Skeletal muscle satellite cell (primary cell): ENCODE data around the gene EME1.

Experiments used
- H3K27me3 ChIP-seq: 2 replicates; pipeline ENCODE4 v1.7.0; 2013; ENCODE audit warnings: low read length; ENCODE audit not compliant: control insufficient read depth, insufficient read depth
- H3K36me3 ChIP-seq: 2 replicates; pipeline ENCODE4 v1.7.0; 2013; ENCODE audit warnings: mild to moderate bottlenecking, control low read depth, low read length; ENCODE audit not compliant: insufficient read depth
- H3K4me1 ChIP-seq: 2 replicates; pipeline ENCODE4 v1.7.0; 2013; ENCODE audit warnings: low read length; ENCODE audit not compliant: control insufficient read depth, insufficient read depth
- H3K4me2 ChIP-seq: 2 replicates; pipeline ENCODE4 v1.7.0; 2013; ENCODE audit warnings: mild to moderate bottlenecking, low read length
- H3K4me3 ChIP-seq: 2 replicates; pipeline ENCODE4 v1.7.0; 2013; ENCODE audit warnings: low read length
- H3K9ac ChIP-seq: 2 replicates; pipeline ENCODE4 v1.7.0; 2013; ENCODE audit warnings: mild to moderate bottlenecking, low read depth, low read length, moderate library complexity
- H3K9me3 ChIP-seq: replicated peaks from 2 replicates; pipeline ENCODE4 v1.7.0; 2013; ENCODE audit warnings: mild to moderate bottlenecking, control low read depth, low read length

EME1 gene

GRCh38 chr17:50359998-50360461 lies 13.0 kb upstream of the EME1 start:
- H3K4me3 ChIP-seq = no peak overlapping the region
- no peak overlapping the region for H3K4me2 ChIP-seq
- H3K9me3 ChIP-seq = no peaks in the 10 kb centered on the region
- H3K27me3 ChIP-seq = no peaks in the 10 kb centered on the region
- H3K4me1 ChIP-seq = peaks cover 5% of the 10 kb centered on the region
- peaks cover 50% of the 10 kb centered on the region for H3K36me3 ChIP-seq
- no peak overlapping the region for H3K9ac ChIP-seq

DNA sequence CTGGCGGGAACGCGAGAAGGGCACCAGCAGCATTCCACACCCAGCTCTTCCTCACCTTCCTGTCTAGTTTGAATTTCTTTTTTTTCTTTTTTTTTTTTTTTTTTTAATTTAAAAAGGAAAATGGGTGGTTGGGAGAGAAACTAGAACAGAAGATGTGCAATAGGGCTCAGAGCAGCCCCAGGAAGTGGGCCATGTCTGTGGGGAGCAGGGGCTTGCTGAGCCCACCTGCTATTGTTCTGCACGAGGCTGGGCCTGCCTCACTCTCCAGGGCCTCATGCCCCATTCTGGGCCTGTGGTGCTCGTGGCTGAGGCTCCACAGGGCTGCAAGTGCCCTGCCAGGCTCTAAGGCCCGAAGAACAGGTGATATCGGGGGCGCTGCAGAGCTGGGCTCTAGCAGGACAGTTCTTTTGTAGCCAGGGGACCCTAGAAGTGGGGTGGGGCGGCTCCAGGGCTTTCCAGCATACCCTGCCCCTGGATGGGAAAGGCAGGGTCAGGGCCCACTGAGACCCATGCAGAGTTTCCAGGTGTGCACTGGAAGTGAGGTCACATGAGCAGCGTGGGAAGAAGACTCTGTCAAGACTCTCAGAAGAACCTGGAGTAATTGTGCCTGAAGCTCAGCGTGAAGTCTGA lies 12.4 kb upstream of the EME1 start:
- Histone ChIP-seq H3K4me3 (no peak overlapping the region), H3K36me3 (peaks cover 50% of the 10 kb centered on the region)

GRCh38 chr17:50361561-50362480 lies 11.2 kb upstream of the EME1 start:
- Histone ChIP-seq H3K9me3 (no peaks in the 10 kb centered on the region), H3K4me1 (peaks cover 5% of the 10 kb centered on the region), H3K27me3 (no peaks in the 10 kb centered on the region), H3K4me2 (no peak overlapping the region), H3K9ac (no peak overlapping the region), H3K36me3 (peaks cover 47% of the 10 kb centered on the region), H3K4me3 (no peak overlapping the region)

More for the DNA sequence above, 12.4 kb upstream of the EME1 start:
- no peaks in the 10 kb centered on the region for H3K27me3 ChIP-seq
- H3K9ac ChIP-seq = no peak overlapping the region
- peaks cover 5% of the 10 kb centered on the region for H3K4me1 ChIP-seq
- H3K9me3 ChIP-seq = no peaks in the 10 kb centered on the region
- H3K4me2 ChIP-seq = no peak overlapping the region

DNA sequence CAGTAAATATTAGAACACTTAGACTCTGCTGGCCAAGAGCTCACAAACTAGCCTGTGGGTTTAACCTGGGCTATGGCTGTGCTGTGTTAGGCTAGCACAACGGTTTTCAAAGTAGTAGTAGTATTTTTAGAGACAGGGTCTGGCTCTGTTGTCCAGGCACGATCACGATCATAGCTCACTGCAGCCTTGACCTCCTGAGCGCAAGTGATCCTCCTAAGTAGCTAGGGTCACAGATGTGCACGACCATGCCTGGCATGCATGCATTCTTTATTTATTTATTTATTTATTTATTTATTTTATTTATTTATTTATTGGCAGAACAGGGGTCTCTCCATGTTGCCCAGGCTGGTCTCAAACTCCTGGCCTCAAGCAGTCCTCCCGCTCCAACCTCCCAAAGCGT lies 10.4 kb upstream of the EME1 start:
- peaks cover 50% of the 10 kb centered on the region for H3K36me3 ChIP-seq
- H3K9me3 ChIP-seq = no peaks in the 10 kb centered on the region
- H3K4me2 ChIP-seq = no peak overlapping the region
- no peaks in the 10 kb centered on the region for H3K27me3 ChIP-seq
- H3K4me3 ChIP-seq = no peak overlapping the region
- H3K9ac ChIP-seq = no peak overlapping the region
- peaks cover 5% of the 10 kb centered on the region for H3K4me1 ChIP-seq

DNA sequence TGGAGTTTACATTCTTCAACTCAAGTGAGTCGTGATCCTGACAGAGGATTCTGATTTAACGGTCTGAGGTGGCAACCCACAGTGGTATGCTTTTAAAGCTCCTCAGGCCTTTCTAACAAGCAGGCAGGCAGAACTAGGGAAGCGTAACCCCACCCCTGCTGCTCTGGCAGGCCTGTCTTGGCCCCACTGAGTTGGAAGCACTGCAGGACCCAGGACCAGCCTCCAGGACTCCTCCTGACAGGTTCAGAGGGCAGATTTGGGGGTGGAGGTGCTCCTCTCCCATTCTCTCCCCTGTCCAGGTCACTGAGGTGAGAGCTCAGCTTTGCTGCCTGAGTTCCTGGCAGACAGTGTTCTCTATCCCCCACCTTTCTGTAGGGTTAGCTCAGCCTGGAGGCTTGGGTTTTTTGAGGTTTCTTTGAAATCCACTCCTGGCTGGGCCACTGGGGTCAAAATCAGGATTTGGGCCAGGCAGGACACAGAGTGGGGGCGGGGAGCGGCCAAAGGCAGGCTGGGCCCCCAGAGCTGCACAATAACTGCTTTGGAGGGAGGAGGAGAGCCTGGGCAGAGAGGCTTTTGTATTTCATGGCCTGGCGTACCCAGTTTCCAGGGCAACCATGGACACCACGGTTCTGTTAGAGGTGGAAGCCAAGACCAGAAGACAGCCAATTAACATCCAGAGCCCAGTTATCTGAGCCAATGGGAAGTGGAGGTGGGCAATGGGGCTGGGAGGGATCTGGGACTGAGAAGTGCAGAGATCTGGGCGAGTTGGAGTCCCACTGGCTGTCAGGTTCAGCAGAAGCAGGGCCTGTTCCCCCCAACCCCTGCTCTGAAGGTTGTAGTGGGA lies 9.6 kb upstream of the EME1 start:
- Histone ChIP-seq H3K36me3 (peaks cover 51% of the 10 kb centered on the region), H3K9ac (no peak overlapping the region), H3K9me3 (no peaks in the 10 kb centered on the region), H3K4me3 (no peak overlapping the region), H3K27me3 (no peaks in the 10 kb centered on the region), H3K4me1 (peaks cover 5% of the 10 kb centered on the region), H3K4me2 (no peak overlapping the region)

GRCh38 chr17:50364061-50364458 lies 9.0 kb upstream of the EME1 start:
- H3K9me3 ChIP-seq = no peaks in the 10 kb centered on the region

GRCh38 chr17:50364715-50365114 lies 8.3 kb upstream of the EME1 start:
- Histone ChIP-seq H3K9ac (no peak overlapping the region), H3K9me3 (no peaks in the 10 kb centered on the region), H3K4me1 (peaks cover 5% of the 10 kb centered on the region), H3K36me3 (peaks cover 51% of the 10 kb centered on the region), H3K27me3 (no peaks in the 10 kb centered on the region), H3K4me3 (no peak overlapping the region), H3K4me2 (no peak overlapping the region)

More at GRCh38 chr17:50364061-50364458, 9.0 kb upstream of the EME1 start:
- peaks cover 5% of the 10 kb centered on the region for H3K4me1 ChIP-seq
- H3K27me3 ChIP-seq = no peaks in the 10 kb centered on the region
- H3K4me2 ChIP-seq = no peak overlapping the region
- H3K9ac ChIP-seq = no peak overlapping the region
- no peak overlapping the region for H3K4me3 ChIP-seq
- peaks cover 51% of the 10 kb centered on the region for H3K36me3 ChIP-seq

DNA sequence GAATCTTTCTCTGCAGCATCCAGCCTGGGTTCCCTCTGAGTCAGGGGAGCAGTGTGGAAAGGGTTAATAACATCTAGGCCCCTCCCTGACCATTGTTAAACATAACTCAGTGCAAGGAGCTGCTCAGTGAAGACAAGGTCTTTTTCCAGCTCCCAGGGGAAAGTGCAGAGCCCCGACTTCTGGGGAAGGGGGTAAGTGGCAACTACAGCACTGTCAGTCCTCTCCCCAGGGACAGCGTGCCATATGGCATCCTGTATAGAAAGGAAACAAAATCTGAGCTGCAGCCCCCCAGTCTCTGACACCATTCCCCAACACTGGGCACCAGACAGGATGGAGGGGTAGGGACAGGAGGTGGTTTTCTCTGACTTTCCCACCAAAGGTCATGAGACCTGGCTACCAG lies 7.9 kb upstream of the EME1 start:
- H3K4me2 ChIP-seq = no peak overlapping the region
- no peaks in the 10 kb centered on the region for H3K27me3 ChIP-seq
- H3K9me3 ChIP-seq = no peaks in the 10 kb centered on the region
- no peak overlapping the region for H3K9ac ChIP-seq
- no peak overlapping the region for H3K4me3 ChIP-seq
- H3K4me1 ChIP-seq = peaks cover 5% of the 10 kb centered on the region
- H3K36me3 ChIP-seq = peaks cover 51% of the 10 kb centered on the region

GRCh38 chr17:50365649-50366393 lies 7.2 kb upstream of the EME1 start:
- Histone ChIP-seq H3K4me3 (no peak overlapping the region), H3K4me2 (no peak overlapping the region), H3K9me3 (no peaks in the 10 kb centered on the region), H3K36me3 (peaks cover 54% of the 10 kb centered on the region), H3K9ac (no peak overlapping the region), H3K4me1 (peaks cover 5% of the 10 kb centered on the region), H3K27me3 (no peaks in the 10 kb centered on the region)

GRCh38 chr17:50367401-50367800 lies 5.6 kb upstream of the EME1 start:
- H3K4me1 ChIP-seq = peaks cover 11% of the 10 kb centered on the region
- H3K27me3 ChIP-seq = no peaks in the 10 kb centered on the region
- peaks cover 54% of the 10 kb centered on the region for H3K36me3 ChIP-seq
- H3K9me3 ChIP-seq = no peaks in the 10 kb centered on the region
- no peak overlapping the region for H3K9ac ChIP-seq
- no peak overlapping the region for H3K4me3 ChIP-seq
- no peak overlapping the region for H3K4me2 ChIP-seq
